NCI-H446 (cell line): ENCODE data around the gene TMEM187.

Experiments
- DNase-seq, 2 experiments: peaks; one replicate each; lab custom pipeline; 2025; lab: John Stamatoyannopoulos, UW

The TMEM187 gene

GRCh38 chrX:153934762-153935325 is 37.7 kb upstream of the TMEM187 start, which contains the start of gene NAA10:
NAA10 (minus strand) TSS chrX:153935037; CDS start chrX:153934904, 133 bp downstream.
- DNase-seq = peak; percentile 3 to 82

DNA sequence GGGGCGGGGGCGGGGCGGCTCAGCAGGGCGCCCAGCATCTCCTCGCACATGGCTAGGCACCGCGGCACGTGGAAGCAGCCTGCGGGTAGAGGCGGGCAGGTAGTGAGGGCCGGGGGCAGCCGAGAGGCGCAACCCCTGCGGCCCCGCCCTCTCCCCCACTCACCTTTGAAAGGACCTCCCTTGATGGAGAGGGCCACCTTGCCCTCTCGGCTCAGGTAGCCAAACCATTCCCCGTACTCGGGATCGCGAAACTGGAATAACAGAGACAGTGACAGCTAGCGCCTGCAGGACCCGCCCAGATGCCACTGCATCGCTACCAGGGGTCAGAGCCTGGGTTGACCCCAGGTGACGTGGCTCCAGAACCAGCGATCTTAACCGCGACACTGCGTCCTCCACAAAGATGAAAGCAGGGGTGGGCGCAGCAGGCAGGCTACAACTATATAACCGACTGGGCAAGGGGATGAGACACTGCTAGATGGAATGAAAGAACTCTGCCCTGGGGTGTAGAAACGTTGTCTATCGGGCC is 37.2 kb upstream of the TMEM187 start:
- no peak for DNase-seq

DNA sequence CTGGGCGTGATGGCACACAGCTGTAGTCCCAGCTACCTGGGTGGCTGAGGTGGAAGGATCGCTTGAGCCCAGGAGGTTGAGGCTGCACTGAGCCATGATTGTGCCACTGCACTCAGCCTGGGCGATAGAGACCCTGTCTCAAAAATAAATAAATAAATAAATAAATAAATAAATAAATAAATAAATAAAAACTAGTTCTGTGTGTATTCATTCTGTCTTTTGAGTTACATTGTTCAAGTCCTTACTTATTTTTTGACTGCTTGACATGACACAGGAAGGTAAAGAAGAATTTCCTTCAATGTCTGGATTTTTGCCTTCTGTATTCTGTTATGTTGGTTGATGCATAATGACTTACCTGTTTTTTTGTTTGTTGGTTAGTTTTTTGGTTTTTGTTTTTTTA is 35.5 kb upstream of the TMEM187 start:
- DNase-seq = no peak

DNA sequence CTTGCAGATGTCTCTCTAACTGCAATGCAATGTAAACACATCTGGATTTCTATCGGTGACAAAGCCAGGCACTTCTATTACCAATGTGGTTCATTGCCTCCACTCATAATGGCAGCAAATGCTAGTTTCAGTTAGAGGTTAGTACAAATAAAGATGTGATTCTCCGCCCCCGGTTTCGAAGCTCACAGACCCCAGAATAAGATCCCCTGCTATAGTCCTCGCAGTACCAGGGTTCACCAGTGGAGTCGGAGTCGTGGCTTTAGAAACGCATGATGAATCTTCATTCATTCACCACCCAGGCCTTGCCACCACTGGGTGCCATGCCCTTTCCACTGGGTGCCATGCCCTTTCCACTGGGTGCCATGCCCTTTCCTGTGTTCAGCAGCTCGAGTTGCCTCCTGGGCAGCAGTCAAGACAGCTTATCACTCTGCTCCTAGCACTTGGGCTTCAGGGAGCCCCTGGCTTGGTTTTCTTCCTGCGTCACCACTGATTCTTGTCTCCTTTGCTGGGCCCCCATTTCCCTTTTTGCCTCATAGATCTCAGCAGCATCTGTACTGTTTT is 34.2 kb upstream of the TMEM187 start:
- no peak for DNase-seq

GRCh38 chrX:153939573-153939972 is 33.0 kb upstream of the TMEM187 start:
- DNase-seq = no peak

DNA sequence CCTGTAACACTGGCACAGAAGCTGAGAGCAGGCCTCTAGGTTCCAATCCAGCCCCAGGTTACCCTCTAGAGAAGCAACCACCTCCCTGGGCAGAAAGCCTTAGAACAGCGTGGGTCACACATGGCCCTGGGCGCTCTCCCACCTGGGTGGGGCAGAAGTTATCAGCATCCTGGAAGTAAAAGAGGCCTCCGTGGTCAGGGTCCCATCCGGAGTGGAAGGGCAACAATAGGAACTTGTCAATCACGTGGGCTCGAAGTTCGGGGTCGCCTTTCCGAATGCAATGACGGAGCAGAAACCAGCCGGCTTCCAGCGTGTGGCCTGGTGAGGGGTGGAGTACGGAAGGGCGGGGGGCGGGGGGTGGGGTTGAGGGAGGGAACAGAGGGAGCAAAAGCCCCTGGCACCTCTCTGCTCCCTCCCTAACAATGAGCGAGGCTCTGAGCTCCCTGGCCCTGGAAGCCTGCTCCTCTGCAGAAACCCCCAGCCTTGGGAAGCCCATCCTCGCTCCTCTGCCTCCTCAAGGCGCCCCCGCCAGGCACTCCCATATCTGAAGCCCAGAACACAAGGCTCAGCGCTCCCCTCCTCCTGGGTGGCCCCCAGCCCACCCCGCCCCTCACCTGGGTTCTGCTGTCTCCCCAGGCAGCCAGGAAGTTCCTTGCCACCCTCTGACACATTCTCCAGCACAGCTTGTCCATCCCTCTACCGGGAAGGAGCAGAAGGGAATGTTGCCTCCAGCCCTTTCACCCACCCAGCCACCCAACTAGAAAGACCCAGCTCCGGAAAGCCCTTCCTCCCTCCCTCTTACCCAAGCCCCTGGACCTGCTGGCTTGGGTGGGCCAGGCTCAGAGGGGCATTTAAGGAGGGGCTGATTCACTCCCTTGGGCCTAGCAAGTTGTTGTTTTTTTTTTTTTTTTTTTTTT is 31.0 kb upstream of the TMEM187 start:
- DNase-seq = no peak

GRCh38 chrX:153944140-153944799 is 28.3 kb upstream of the TMEM187 start, which contains the start of gene RENBP:
RENBP (minus strand) TSS chrX:153944643; CDS start chrX:153944610, 33 bp downstream.
- DNase-seq = no peak

GRCh38 chrX:153944800-153945150 is 27.8 kb upstream of the TMEM187 start:
- DNase-seq = no peak

DNA sequence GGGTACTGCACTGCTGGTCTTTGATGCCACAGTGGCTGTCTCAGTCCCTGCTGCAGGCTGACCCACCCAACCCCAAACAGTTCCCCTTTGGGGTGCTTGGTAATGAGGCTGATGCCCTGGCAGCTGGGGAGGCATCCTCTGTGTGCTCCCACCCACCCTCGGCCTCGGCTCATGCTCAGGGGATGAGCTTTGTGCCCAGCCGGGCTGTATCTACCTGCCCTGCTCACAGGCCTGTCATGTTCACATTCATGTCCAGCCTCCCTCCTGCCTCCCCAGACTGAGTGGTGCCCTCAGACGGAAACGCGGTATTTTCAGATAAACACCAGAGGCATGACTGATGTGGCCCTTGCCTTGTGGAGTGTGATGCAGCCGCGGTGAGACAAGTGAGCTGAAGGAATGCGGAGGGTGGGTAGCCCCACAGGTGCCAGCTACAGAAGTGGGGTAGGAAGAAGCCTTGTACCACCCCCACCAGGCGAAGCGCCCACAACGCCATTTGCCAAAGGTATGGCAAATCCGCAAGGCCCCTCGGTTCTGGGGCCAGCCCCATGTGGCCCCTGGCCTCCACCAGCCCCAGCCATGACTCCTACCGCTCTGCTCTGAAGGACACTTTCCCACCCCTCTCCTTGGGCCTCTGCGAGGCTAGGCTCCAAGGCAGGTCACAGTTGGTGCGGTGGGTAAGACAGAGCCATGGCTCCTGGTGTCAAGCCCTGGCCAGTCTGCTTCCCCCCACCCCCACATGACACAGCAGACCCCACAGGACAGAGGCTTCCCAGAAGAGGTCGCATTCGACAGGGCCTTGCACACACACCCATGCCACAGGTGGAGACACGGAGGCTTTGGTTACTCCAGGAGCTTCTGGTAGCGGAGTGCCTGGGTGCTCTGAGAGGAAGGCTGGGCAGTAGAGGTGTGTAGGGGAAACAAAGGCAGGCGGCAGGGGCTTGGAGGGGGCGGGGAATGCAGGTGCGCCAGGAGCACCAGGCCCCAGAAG is 26.3 kb upstream of the TMEM187 start:
- DNase-seq = no peak

DNA sequence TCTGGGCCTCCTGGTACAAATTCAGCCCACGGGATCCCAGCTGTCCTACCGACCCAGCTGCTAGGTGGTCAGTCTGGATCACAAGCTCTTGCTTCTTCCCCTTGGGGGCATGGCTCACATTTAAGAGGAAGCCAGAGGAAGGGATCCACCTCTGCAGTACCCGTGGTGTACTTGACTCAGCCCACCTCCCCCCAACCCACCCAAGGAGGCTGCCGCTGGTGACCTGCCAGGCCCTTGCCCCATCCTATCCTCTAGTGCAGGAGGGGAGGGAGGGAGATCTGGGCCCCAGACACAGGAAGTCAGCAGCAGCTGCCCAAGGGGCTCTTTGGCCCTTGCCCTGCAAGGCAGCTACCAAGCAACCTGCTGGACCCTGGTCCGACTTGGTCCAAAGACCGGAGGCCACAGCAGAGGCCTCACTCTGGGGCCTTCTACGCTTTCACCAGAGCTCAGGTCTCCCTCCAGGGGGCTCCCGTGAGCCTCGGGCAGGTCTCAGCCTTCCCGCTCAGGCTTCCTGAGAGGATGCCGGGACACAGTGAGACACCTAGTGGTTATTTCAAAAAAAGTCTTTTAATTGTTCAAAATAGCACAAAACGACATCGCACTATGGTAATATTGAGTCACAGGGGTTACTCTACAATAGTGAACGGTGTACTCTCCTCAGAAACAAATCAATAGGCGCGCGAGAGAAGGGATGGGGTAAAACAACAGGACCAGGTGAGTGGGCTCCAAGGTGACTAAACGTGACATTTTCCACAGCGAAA is 25.4 kb upstream of the TMEM187 start:
- peak; percentile 16 to 74 for DNase-seq

DNA sequence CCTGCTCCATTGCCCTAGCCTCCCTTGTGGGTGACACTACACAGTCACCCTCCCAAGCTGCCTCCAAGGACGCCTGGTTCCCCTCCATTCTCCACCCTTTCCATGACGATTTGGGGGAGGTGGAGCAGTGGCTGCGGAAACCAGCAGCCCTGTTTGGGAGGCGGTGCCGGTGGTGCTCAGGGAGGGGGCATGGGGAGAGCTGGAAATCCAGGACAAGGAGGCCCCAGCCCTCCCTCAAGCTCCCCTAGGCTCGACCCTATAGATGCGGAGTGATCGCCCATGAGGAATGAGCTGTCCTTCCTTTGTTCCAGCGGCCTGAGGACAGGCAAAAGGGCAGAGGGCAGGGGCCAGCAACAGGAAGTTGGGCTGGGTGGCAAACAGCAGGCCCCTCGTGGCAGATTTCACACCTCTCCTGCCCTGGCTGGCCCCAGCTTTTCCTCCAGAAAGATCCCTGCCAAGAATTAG is 24.5 kb upstream of the TMEM187 start:
- no peak for DNase-seq

GRCh38 chrX:153948847-153949805 is 23.4 kb upstream of the TMEM187 start:
- DNase-seq = no peak

GRCh38 chrX:153950127-153950526 is 22.4 kb upstream of the TMEM187 start:
- no peak for DNase-seq

DNA sequence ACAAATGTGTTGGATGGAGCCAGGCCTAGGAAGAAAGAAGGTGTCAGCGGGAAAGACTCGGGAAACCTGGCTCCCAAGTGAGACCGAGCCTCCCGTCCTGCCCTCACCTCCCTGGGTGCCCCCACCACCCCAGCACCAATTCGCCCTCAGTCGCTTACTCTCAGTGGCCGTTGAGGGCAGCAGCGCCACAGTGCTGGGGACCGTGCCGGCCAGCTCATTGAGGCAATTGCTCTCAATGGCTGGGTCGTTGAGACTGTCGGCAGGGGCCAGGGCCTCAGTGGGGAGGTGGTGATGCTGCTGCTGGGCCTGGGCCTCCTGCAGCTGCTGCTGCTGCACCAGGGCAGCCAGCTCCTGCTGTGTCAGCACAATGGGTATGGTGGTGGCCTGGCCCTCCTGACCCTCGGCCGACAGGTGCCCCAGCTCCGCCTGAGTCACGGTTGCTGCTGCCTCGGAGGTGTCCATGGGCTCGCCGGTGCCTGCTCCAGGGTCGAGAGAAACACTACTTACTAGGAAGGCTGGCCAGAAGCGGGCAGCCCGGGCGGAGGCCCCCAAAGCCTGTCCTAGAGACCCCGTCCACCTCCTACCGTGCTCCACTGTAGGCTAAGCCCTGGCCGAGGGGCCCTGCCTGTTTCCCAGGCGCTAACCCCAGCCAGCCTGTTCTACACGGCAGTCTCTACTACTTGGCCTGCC is 20.7 kb upstream of the TMEM187 start:
- no peak for DNase-seq

GRCh38 chrX:153952373-153953026 is 20.1 kb upstream of the TMEM187 start:
- no peak for DNase-seq

GRCh38 chrX:153953342-153953830 is 19.2 kb upstream of the TMEM187 start:
- peak in 1 of 2 experiments; percentile 58 for DNase-seq

- DNase-seq = no peak
Observed at GRCh38 chrX:153953892-153954557, 18.5 kb upstream of the TMEM187 start.
